Prostate gland (tissue), 2 donors: ENCODE data around the gene CPED1. TPM values are rescaled to one million over a fixed set of nuclear protein-coding genes. Genes with fewer than 3 reads are reported as not detected.

ENCODE experiments used
- DNase-seq: peaks from one replicate; pipeline ENCODE4 v3.0.0-alpha.2; 2019; ENCODE audit warnings: low spot score
- H3K27ac ChIP-seq, 2 donors: fragments of 200-600 bp; sonication (generic); 2 replicates each; pipeline ENCODE4 v1.5.1; 2017 to 2019
- H3K27me3 ChIP-seq: fragments of 200-600 bp; sonication (generic); replicated peaks from 2 replicates; pipeline ENCODE4 v1.5.1; 2019; ENCODE audit not compliant: insufficient read depth
- H3K36me3 ChIP-seq, 2 donors: fragments of 200-600 bp; sonication (generic); 1 replicate in 1 of 2; 2 replicates in 1 of 2; pipeline versions ENCODE4 v1.5.1 to v1.8.1; 2017 to 2019
- H3K4me1 ChIP-seq: fragments of 200-600 bp; sonication (generic); replicated peaks from 2 replicates; pipeline ENCODE4 v1.5.1; 2019
- H3K4me3 ChIP-seq, 2 donors: fragments of 200-600 bp; sonication (generic); 2 replicates each; pipeline ENCODE4 v1.5.1; 2017 to 2019
- H3K9me3 ChIP-seq: fragments of 200-600 bp; sonication (generic); 2 replicates; pipeline ENCODE4 v1.5.1; 2017
- CTCF ChIP-seq, 4 experiments: fragments of 200-600 bp in 2 of 4; fragments of 450-650 bp in 2 of 4; sonication (generic) in 2 of 4; IDR thresholded peaks; 1 replicate in 3 of 4; 2 replicates in 1 of 4; pipeline ENCODE4 v1.5.1; 2016 to 2019; ENCODE audit warnings: antibody characterized with exemption in 4 of 4, mild to moderate bottlenecking in 2 of 4, moderate library complexity in 2 of 4
- POLR2A ChIP-seq: fragments of 450-650 bp; IDR thresholded peaks from one replicate; pipeline ENCODE4 v1.6.1; 2016; ENCODE audit warnings: antibody characterized with exemption, mild to moderate bottlenecking
- POLR2AphosphoS5 ChIP-seq: sonication (generic); formaldehyde crosslinking; IDR thresholded peaks from one replicate; pipeline ENCODE4 v1.6.1; 2017; ENCODE audit warnings: antibody characterized with exemption
- WGBS: methylation state at CpG from one replicate; pipeline ENCODE4 v1.1.5; 2018; 5-methylcytosine and 5-hydroxymethylcytosine counted together
- intact Hi-C: fragments of 100-400 bp; cut with DNase I; formaldehyde crosslinking; loops from one replicate; pipeline ENCODE4 v1.14.2; 2022
- total RNA-seq, 2 donors: library from RNA; depleted of rRNA; stranded (reverse); fragments of >200 nt; gene quantifications; one replicate each; pipeline ENCODE4 v1.1.0, GENCODE V29; 2016

The CPED1 gene
- total RNA-seq, 2 donors from 2014 or later, result 10.7 to 23.3 TPM

GRCh38 chr7:120992272-120992964 lies 3.9 kb downstream of the CPED1 start:
- Histone ChIP-seq H3K9me3 (no peaks in the 10 kb centered on the region), H3K27me3 (no peaks in the 10 kb centered on the region), H3K27ac (no peak overlapping the region), H3K36me3 (no peaks in the 10 kb centered on the region), H3K4me3 (no peak overlapping the region), H3K4me1 (no peaks in the 10 kb centered on the region)
- TF ChIP-seq CTCF (IDR thresholded peaks at IDR 0.05) (no peak), POLR2A (no peak), POLR2AphosphoS5 (no peak)
- no peak for DNase-seq
- intact Hi-C loops, result no loop called here

- Histone ChIP-seq H3K9me3 (no peaks in the 10 kb centered on the region), H3K4me3 (no peak overlapping the region)
Measured at GRCh38 chr7:120992965-120993494, 4.5 kb downstream of the CPED1 start.

GRCh38 chr7:120993553-120994191 lies 5.2 kb downstream of the CPED1 start:
- WGBS, result 89% methylated on average over 5 of the region's 5 CpGs
- TF ChIP-seq POLR2AphosphoS5, result no peak
- no peak for TF ChIP-seq POLR2A
- no peak for TF ChIP-seq CTCF (IDR thresholded peaks at IDR 0.05)
- Histone ChIP-seq H3K27ac (no peak overlapping the region), H3K36me3 (no peaks in the 10 kb centered on the region), H3K4me3 (no peak overlapping the region), H3K27me3 (no peaks in the 10 kb centered on the region), H3K9me3 (no peaks in the 10 kb centered on the region), H3K4me1 (no peaks in the 10 kb centered on the region)
- DNase-seq, result no peak
- intact Hi-C loops, result no loop called here

More at GRCh38 chr7:120992965-120993494, 4.5 kb downstream of the CPED1 start:
- Histone ChIP-seq H3K4me1 (no peaks in the 10 kb centered on the region), H3K27ac (no peak overlapping the region), H3K36me3 (no peaks in the 10 kb centered on the region), H3K27me3 (no peaks in the 10 kb centered on the region)
- no peak for DNase-seq
- intact Hi-C loops, result no loop called here
- TF ChIP-seq POLR2A (no peak), CTCF (IDR thresholded peaks at IDR 0.05) (no peak), POLR2AphosphoS5 (no peak)

GRCh38 chr7:120994512-120995410 lies 6.2 kb downstream of the CPED1 start:
- intact Hi-C loops, result no loop called here
- H3K27ac ChIP-seq, result no peak overlapping the region
- H3K4me3 ChIP-seq, result no peak overlapping the region
- H3K27me3 ChIP-seq, result no peaks in the 10 kb centered on the region
- H3K9me3 ChIP-seq, result no peaks in the 10 kb centered on the region
- no peaks in the 10 kb centered on the region for H3K4me1 ChIP-seq
- TF ChIP-seq POLR2A (no peak), POLR2AphosphoS5 (no peak), CTCF (IDR thresholded peaks at IDR 0.05) (no peak)
- no peak for DNase-seq
- no peaks in the 10 kb centered on the region for H3K36me3 ChIP-seq
- WGBS, result 85% methylated on average over 5 of the region's 5 CpGs
